Measurements from ENCODE around the gene ABCC1.
"Not testable (repeated sequence)": the region's sequence is repeated elsewhere in the genome, so short reads cannot be mapped to it uniquely, and the experiment has no call there.

ABCC1 gene

DNA sequence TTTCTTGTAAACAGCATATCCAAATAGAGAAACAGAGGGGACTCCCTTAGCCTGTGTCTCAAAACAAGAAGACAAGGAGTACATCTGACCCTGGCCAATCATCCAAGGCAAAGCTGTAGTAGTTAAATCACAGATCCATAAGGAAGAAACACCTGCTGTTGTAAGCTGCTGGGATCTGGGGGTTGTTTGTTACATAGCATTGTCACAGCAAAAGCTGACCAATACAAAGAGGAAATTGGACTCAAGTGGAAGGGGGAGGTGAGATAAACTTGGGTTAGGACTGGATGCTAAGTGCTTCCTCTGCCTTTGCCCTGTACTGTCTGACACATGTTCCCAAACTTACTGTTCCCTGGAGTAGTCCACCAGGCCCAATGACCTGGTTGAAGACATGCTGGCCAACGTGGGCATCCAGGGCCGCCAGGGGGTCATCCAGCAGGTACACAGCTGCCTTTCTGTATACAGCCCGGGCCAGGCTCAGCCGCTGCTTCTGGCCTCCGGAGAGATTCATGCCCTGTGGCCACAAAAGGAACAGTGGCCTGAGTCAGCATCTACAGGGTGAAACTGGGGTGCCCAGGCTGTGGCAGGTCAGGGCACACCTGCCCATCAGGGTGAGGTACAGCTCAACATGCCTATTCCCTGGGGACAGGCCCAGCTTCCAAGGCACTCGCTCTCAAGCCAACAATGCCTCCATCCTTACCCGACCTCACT lies 229.2 kb downstream of the ABCC1 start:
- no peak for DNase-seq

DNA sequence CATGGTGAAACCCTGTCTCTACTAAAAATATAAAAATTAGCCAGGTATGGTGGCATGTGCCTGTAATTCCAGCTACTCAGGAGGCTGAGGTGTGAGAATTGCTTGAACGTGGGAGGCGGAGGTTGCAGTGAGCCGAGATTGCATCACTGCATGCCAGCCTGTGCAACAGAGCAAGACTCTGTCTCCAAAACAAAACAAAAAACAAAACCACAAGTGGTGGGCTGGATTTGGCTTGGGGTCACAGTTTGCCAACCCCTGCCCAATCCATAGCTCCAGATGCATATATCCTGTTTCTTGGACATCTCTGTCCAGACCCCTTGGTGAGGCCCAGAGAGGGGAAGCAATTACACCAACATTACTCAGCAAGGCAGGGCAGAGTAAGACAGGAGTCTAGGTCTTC lies 232.3 kb downstream of the ABCC1 start:
- not testable (repeated sequence) for DNase-seq

DNA sequence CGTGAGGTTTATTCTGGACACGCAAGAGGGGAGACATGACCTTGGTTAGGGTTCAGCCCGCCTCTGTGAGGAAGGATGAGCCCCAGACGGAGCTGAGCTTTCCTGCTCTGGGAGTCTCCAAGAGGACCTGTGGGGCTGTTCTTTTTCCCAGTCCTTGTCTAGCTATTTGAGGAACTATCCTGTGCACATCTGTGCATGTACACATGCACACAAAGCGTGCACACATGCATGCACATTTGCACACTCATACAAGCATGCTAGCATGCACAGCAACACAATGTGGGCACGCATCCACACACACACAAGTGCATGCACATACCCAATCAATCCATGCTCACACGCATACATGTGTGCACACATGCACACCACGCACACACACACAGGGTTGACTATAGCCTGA lies 233.5 kb downstream of the ABCC1 start:
- no peak for DNase-seq

DNA sequence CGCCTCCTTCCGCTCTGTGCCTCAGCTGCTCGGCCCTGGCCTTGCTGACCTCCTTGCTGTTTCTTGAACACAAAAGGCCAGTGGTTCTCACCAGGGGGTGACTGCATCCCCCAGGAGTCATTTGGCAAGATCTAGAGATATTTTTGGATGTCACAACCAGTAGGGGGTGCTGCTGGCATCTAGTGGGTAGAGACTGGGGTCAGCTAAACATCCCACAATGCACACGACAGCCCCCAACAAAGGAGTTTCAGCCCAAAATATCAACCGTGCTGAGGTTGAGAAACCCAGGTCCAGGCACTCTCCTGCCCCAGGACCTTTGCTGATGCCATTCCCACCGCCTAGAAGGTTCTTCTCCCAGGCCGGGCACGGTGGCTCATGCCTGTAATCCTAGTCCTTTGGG lies 234.1 kb downstream of the ABCC1 start:
- DNase-seq = no peak

DNA sequence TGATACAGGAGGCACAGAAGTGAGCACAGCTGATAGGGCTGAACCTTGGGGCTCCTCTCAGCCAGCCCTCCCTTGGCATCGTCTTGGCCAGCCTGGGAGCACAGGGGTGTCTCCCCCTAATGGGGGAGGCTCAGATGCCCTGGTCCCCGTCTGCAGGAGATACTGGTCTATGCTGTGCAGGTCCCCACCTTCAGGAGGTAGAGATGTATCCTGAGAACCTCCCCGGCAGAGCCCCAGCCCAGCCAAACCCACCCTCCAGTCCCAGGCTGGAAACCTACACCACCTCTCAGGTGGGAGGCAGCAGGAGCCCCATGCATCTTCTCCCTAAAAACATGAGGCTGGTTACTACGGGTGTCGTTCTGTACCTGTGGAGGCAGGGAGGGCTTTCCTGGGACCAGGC lies 235.2 kb downstream of the ABCC1 start:
- DNase-seq = no peak

DNA sequence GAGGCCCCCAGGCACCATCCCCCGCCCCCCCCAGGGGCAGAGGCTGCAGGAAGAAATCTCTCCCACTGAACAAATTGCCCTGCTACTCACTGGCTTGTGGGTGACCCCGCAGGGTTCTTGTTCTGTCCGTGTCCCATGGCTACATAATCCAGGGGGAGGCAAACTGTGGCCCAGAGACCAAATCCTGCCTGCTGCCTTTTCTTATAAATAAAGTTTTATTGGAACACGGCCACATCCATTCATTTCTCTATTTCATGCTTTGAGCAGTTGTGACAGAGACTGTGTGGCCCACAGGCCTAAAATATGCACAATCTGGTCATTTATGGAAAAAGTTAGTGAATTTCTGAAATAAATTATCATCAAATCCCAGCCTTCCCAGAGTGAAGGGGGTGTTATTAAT lies 235.7 kb downstream of the ABCC1 start:
- DNase-seq = no peak

DNA sequence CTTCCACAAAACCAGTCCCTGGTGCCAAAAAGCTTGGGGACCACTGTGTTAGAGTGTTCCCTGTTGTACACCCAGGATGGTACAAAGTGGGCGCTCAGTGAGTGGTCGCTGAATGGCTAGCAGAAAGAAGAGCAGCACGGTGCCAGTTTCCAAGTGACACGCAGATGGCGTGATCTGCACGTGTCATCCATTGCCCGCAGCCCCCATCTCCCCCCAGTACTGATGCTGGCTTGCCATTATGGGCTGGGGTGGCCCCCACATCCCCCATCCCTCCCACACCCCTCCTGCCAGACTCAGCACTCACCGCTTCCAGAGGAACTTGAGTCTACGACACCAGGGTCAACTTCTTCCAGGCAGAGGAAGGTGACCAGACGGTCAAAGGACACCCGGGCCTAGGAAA lies 237.4 kb downstream of the ABCC1 start:
- no peak for DNase-seq

DNA sequence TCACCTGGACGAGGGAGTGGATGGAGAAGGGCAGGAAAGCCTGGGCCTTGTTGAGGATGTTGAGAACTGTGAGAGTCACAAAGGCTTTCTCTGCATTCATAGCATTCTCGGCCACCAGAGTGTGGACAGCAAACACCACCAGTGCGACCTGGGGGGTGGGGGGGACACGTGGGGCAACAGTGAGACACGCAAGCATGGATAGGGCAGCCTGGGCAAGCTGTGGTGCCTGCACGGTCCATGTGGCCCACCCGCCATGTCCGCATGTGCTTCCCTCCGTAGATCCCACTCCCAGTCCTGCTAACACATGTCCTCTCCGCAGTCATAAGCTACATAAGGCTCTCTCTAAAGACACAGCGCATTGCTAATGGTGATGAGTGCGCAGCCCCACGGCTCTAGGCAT lies 239.4 kb downstream of the ABCC1 start:
- DNase-seq = no peak

DNA sequence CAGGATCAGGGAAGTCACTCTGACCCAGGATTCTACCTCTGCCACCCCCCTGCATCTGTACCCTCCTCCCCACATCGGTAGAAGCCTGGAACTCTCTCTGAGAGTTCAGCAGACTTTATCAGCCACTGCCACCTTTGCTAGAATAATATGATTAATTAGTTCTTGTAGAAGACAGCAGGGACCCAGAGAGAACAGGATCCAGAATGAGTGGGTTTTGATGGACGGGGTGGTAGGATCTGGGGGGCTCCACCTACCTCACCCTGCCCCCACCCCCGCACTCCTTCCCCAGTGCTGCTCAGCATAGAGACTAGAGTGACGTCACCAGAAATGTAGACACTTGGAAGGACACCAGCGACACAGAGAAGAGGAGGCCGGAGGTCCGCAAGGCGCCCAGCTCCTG lies 240.4 kb downstream of the ABCC1 start:
- no peak for DNase-seq

DNA sequence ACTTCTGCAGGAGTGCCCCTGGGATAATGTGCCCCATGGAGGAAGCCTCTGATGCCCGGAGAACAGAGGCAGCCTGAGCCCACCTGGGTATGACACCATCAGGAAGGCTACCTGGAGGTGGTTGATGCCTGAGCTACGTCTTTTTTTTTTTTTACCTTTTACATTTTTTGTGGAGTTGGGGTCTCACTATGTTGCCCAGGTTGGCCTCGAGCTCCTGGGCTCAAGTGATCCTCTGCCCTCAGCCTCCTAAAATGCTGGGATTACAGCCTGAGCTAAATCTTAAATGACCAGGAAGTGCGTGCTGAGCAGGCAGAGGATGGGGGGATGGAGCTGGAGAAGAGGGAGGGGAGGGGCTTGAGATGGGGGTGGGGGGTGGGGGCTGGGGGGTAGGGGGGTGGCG lies 241.1 kb downstream of the ABCC1 start:
- no peak for DNase-seq

DNA sequence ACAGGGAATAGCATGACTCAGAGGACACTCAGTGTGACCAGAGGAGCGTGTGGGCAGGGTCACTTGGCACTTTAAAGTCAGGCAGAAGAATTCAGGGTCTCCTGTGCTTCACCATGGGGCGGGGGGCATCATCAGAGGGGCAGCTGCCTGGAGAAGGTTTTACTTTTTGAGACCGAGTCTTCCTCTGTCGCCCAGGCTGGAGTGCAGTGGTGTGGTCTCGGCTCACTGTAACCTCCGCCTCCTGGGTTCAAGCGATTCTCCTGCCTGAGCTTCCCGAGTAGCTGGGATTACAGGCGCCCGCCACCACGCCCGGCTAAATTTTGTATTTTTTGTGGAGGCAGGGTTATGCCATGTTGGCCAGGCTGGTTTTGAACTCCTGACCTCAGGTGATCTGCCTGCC lies 241.6 kb downstream of the ABCC1 start:
- DNase-seq = not testable (repeated sequence)

DNA sequence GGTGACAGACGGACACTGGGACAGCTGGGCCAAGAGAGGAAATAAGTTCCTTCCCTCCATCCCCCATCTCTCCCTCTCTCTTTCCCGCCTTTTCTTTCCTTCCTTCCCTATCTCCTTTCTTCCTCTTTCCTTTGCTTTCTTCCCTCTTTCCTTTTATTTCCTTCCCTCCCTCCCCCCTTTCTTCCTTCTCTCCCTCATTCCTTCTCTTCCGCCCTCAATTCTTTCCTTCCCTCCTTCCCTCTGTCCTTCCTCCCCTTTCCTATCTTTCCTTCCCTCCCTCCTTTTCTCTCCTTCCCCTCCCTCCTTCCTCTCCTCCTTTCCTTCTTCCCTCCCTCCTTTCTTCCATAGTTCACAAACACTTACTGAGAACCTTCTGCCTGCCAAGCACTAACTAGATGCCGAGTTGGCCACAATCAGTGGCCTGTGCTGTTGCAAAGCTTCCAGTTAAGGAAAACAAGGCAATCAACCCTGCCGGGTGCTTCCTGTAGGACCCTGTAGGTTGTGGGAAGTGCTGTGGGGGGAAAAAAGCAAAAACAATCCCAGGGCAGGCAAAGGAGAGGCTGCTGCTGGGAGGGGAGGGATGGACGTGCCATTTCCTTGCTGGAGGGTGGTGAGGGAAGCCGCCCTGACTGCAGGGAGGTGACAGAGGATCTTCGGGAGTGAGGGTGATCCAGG lies 242.2 kb downstream of the ABCC1 start:
- DNase-seq = no peak
